Mucosa of rectum (tissue), 2 donors: ENCODE results near the gene CCL20.

Experiments
- H3K27ac ChIP-seq, 2 donors: one replicate each; pipeline ENCODE4 v1.7.0; 2013; ENCODE audit warnings: inconsistent platforms in 2 of 2, low read depth in 2 of 2, low read length in 2 of 2
- H3K27me3 ChIP-seq, 2 donors: one replicate each; pipeline ENCODE4 v1.7.0; 2013; ENCODE audit warnings: low read length in 2 of 2; ENCODE audit not compliant: control insufficient read depth in 2 of 2, insufficient read depth in 2 of 2
- H3K36me3 ChIP-seq, 2 donors: one replicate each; pipeline ENCODE4 v1.7.0; 2013; ENCODE audit warnings: low read length in 2 of 2; ENCODE audit not compliant: control insufficient read depth in 2 of 2, insufficient read depth in 2 of 2
- H3K4me1 ChIP-seq, 2 donors: one replicate each; pipeline ENCODE4 v1.7.0; 2013; ENCODE audit warnings: low read length in 2 of 2, mild to moderate bottlenecking in 1 of 2; ENCODE audit not compliant: control insufficient read depth in 2 of 2, insufficient read depth in 2 of 2
- H3K4me3 ChIP-seq, 2 donors: one replicate each; pipeline ENCODE4 v1.7.0; 2013; ENCODE audit warnings: low read length in 2 of 2
- H3K9ac ChIP-seq, 2 donors: one replicate each; pipeline ENCODE4 v1.7.0; 2013; ENCODE audit warnings: low read length in 2 of 2, low read depth in 1 of 2, mild to moderate bottlenecking in 1 of 2
- H3K9me3 ChIP-seq, 2 donors: one replicate each; pipeline ENCODE4 v1.7.0; 2013; ENCODE audit warnings: low read length in 2 of 2; ENCODE audit not compliant: control insufficient read depth in 2 of 2
- donor health status: healthy.
- donor health status: Normal muscosa, but diverticular disease.

CCL20 gene

DNA sequence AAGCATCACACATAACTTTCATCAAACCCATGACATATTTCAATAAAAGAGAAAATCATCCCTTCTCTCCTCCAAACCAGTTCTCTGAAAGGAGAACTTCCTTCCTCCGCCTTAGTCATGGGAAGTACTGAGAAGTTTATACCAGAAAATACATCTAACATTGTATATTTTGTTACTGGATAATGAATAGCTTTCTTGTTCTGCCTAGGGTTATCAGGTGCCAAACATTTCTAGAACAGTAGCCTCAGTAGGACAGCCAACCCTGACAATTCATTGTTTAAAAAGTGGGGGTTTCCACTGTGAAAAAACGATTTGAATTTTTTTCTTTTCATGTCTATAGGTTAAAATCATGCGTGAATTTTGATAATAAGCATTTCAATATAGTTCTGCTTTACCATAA, 41.8 kb downstream of the CCL20 start:
- Histone ChIP-seq H3K9me3 (no peaks in the 10 kb centered on the region), H3K4me3 (no peak overlapping the region), H3K9ac (no peak overlapping the region), H3K4me1 (no peaks in the 10 kb centered on the region), H3K27ac (no peak overlapping the region), H3K36me3 (no peaks in the 10 kb centered on the region), H3K27me3 (no peaks in the 10 kb centered on the region)

DNA sequence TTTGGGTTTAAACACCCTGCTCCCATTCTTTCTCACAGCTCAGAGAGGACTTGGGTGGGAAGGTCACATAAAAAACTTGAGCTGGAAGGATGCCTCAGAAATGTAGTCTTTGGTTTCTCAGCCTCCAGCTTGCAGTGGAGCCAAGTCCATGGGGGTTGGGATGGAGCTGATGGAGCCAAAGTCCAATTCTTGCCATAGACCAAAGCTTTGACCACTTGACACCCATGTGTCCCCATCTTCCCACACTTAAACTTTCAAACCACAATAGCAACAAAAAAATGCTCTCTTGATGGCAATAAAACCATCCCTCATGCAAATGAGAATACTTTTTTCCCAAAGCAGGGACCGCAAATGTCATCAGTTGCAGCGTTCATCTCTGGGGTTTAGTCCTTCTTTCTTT, 43.1 kb downstream of the CCL20 start:
- H3K4me3 ChIP-seq: no peak overlapping the region
- H3K9ac ChIP-seq: no peak overlapping the region
- no peaks in the 10 kb centered on the region for H3K27me3 ChIP-seq
- no peaks in the 10 kb centered on the region for H3K36me3 ChIP-seq
- no peaks in the 10 kb centered on the region for H3K9me3 ChIP-seq
- H3K4me1 ChIP-seq: peaks cover 0 to 4% of the 10 kb centered on the region in 2 donors
- no peak overlapping the region for H3K27ac ChIP-seq

DNA sequence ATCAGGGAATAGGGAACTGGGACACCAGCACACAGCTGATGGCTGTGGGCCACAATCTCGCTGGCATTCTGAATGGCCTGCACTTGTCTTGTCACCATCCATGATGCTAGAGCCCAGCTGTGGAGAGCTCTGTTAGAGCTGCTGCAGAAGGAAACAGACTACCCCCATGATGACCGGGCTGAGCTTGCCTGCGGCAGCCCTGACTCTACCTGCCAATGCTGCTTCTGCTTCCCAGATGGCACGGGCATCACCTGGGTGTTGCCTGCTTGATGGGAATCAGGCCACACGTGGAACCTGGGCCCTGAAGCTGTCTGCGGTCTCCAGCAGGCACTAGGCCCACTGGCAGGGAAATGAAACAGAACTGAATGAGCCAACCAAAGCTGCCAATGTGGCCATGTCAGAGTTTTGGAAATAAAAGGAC, 46.6 kb downstream of the CCL20 start:
- Histone ChIP-seq H3K27ac (no peak overlapping the region), H3K9ac (no peak overlapping the region), H3K4me1 (peaks cover 0 to 4% of the 10 kb centered on the region in 2 donors), H3K9me3 (no peaks in the 10 kb centered on the region), H3K27me3 (no peaks in the 10 kb centered on the region), H3K4me3 (no peak overlapping the region), H3K36me3 (no peaks in the 10 kb centered on the region)

DNA sequence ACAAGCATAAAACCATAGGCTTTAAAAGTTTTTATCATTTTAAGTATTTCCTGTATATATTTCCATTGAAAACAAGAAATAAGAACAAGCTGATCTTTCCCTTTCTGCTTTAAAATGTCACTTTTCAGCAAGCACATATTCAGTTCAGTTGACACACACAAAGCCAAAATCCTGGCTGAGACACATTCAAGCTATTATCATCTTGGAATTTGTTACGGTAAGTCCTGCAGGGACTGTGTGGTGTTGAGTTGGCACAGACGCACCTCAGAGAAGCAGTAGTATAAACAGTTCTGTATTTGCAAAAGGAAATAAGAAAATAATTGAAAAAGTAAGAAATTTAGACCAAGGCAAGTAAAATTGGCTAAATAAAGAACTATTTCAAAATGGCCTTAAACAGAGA, 47.4 kb downstream of the CCL20 start:
- H3K27ac ChIP-seq: no peak overlapping the region
- peaks cover 0 to 4% of the 10 kb centered on the region in 2 donors for H3K4me1 ChIP-seq
- no peaks in the 10 kb centered on the region for H3K27me3 ChIP-seq
- no peaks in the 10 kb centered on the region for H3K36me3 ChIP-seq
- no peaks in the 10 kb centered on the region for H3K9me3 ChIP-seq
- no peak overlapping the region for H3K9ac ChIP-seq
- no peak overlapping the region for H3K4me3 ChIP-seq

DNA sequence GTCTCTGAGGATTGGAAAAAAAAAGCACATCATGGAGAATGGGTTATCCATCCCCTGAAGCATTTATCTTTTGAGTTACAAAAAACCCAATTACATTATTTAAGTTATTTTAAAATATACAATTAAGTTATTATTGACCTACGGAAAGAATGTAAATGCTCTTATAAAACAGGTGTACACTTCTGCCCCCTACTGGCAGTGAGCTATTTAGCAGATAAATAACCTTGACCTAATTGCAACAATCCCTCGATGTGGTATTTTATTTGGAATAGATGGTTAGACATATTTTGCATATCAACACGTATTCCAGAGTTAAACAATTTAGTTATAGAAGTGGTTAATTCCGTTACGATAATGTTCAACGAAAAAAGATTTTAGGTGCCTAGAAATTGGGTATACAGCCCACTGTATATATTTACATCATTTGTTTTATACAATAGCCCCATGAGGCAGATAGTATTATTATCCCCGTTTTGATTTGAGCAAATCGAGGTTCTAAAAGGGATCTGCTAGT, 48.6 kb downstream of the CCL20 start:
- Histone ChIP-seq H3K4me1 (peaks cover 0 to 4% of the 10 kb centered on the region in 2 donors), H3K27ac (no peak overlapping the region), H3K4me3 (no peak overlapping the region), H3K9ac (no peak overlapping the region), H3K9me3 (no peaks in the 10 kb centered on the region), H3K36me3 (no peaks in the 10 kb centered on the region), H3K27me3 (no peaks in the 10 kb centered on the region)

DNA sequence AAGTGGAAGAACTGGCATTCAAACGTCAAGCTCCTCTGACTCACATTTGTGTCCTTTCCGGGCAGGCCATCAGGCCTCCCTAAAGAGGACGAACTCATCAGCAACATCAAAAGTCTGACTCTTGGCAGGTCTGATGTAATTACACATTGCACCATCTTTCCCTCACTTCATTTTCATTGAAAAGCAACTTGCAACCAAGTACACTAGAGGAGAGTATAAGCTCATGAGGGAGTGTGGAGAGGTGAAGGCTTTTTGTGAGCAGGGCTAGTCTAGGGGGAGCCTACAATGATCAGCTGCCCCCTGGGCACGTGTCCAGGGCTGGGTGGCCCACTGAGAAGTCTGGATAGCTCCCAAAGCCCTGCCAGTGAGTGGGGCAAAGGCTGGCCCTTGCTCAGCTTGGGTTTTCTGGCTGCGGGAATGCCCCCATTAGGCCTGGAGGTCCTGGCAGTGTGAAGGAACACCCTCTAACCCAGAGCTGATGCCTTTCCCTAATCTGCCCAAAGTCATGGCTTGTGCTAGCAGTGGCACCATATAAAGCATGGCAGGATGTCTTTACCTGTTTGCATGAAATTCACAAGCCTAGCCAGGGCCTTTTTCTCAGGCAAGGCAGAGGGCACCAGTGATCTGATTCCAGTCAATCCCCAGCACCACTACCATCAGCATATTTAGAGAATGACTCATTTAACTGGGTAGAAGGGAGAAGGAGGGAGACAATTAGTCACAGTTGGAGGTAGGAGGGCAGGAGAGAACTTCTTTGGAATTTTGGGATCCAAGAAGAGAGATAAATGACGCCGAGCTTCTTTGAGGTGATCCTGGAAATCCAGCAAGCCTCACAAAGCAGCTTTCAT, 49.3 kb downstream of the CCL20 start:
- Histone ChIP-seq H3K9ac (no peak overlapping the region), H3K4me1 (peaks cover 0 to 4% of the 10 kb centered on the region in 2 donors), H3K27ac (no peak overlapping the region), H3K36me3 (no peaks in the 10 kb centered on the region), H3K27me3 (no peaks in the 10 kb centered on the region), H3K9me3 (no peaks in the 10 kb centered on the region), H3K4me3 (no peak overlapping the region)

DNA sequence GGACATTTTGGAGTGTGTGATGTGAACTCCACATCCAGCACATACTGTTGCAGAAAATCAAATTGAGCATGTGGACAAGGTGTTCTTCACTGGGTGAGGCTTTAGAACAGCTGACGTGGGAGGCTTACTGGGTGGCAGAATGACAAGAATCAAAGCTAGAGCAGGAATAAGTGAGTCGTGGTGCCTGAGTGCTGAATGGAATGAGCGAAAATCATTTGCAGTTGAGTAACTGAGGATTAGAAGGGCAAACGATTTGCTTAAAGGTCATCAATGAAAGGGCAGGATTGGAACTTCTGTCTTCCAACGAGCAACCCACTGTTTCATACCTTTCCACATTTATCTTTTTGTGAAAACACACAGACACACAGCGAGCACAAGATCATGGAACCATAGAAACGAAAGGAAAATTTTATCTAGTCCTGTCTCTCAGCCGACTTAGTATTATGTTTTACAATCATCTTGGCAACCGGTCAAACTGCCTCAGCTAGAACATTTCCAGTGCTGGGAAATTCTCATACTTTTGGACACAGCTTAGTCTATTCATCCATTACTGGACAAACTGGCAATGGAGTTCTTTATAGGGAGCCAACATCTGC, 50.6 kb downstream of the CCL20 start:
- no peak overlapping the region for H3K4me3 ChIP-seq
- no peaks in the 10 kb centered on the region for H3K9me3 ChIP-seq
- no peak overlapping the region for H3K9ac ChIP-seq
- peaks cover 0 to 4% of the 10 kb centered on the region in 2 donors for H3K4me1 ChIP-seq
- no peaks in the 10 kb centered on the region for H3K36me3 ChIP-seq
- no peak overlapping the region for H3K27ac ChIP-seq
- no peaks in the 10 kb centered on the region for H3K27me3 ChIP-seq

DNA sequence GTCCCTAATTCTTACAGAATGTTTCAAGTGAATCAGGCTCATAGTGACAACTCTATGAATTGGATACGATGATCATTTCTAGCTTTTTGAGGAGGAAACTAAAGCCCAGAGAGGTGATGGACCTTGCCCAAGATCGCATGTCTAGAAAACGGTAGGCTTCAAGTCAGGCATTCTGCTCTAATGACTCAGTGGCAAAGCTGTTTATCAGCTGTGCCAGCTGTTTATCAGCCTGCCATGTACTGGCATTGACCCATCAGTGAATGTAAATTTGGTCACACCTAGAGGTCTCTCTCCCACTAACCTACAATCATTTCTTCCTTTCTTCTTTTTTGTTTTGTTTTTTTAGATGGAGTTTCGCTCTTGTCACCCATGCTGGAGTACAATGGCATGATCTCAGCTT, 51.6 kb downstream of the CCL20 start:
- Histone ChIP-seq H3K36me3 (no peaks in the 10 kb centered on the region), H3K9ac (no peak overlapping the region), H3K9me3 (no peaks in the 10 kb centered on the region), H3K4me3 (no peak overlapping the region), H3K27ac (no peak overlapping the region), H3K27me3 (no peaks in the 10 kb centered on the region), H3K4me1 (peaks cover 0 to 4% of the 10 kb centered on the region in 2 donors)
